Measurements from ENCODE around the gene ZNF385B.

Gene ZNF385B

GRCh38 chr2:179417436-179417949 lies 443.9 kb downstream of the ZNF385B start:
- H3K4me1 Mint-ChIP-seq = no peaks in the 10 kb centered on the region

GRCh38 chr2:179412112-179412511 lies 449.3 kb downstream of the ZNF385B start:
- no peak overlapping the region for H3K27ac Mint-ChIP-seq
- TF ChIP-seq CTCF (IDR thresholded peaks at IDR 0.05; ENCODE audit: unreplicated experiment in 3 of 3) = no peak
- H3K4me3 Mint-ChIP-seq = no peak overlapping the region
- H3K36me3 Mint-ChIP-seq (ENCODE audit: low read depth) = no peaks in the 10 kb centered on the region
- no peaks in the 10 kb centered on the region for H3K27me3 Mint-ChIP-seq (ENCODE audit: low read depth)
- H3K9me3 Mint-ChIP-seq = peaks cover 3% of the 10 kb centered on the region
- peaks cover 5% of the 10 kb centered on the region for H3K4me1 Mint-ChIP-seq

More at GRCh38 chr2:179417436-179417949, 443.9 kb downstream of the ZNF385B start:
- Mint-ChIP-seq H3K36me3 (ENCODE audit: low read depth) (no peaks in the 10 kb centered on the region), H3K9me3 (peaks cover 3% of the 10 kb centered on the region), H3K27ac (no peak overlapping the region), H3K4me3 (no peak overlapping the region), H3K27me3 (ENCODE audit: low read depth) (no peaks in the 10 kb centered on the region)
- no peak for TF ChIP-seq CTCF (IDR thresholded peaks at IDR 0.05; ENCODE audit: unreplicated experiment in 3 of 3)

- H3K4me3 Mint-ChIP-seq = no peak overlapping the region
- H3K36me3 Mint-ChIP-seq (ENCODE audit: low read depth) = no peaks in the 10 kb centered on the region
- H3K27ac Mint-ChIP-seq = no peak overlapping the region
- no peaks in the 10 kb centered on the region for H3K27me3 Mint-ChIP-seq (ENCODE audit: low read depth)
- peak; percentile 70 to 72 (median 72) for TF ChIP-seq CTCF (IDR thresholded peaks at IDR 0.05; ENCODE audit: unreplicated experiment in 3 of 3)
- peaks cover 5% of the 10 kb centered on the region for H3K4me1 Mint-ChIP-seq
- peaks cover 3% of the 10 kb centered on the region for H3K9me3 Mint-ChIP-seq
Observed at GRCh38 chr2:179410552-179411356, 450.7 kb downstream of the ZNF385B start.

GRCh38 chr2:179403624-179404023 lies 457.8 kb downstream of the ZNF385B start:
- no peaks in the 10 kb centered on the region for H3K4me1 Mint-ChIP-seq
- H3K9me3 Mint-ChIP-seq = no peaks in the 10 kb centered on the region
- no peaks in the 10 kb centered on the region for H3K36me3 Mint-ChIP-seq (ENCODE audit: low read depth)
- no peak overlapping the region for H3K27ac Mint-ChIP-seq
- TF ChIP-seq CTCF (IDR thresholded peaks at IDR 0.05; ENCODE audit: unreplicated experiment in 3 of 3) = no peak
- H3K4me3 Mint-ChIP-seq = no peak overlapping the region
- no peaks in the 10 kb centered on the region for H3K27me3 Mint-ChIP-seq (ENCODE audit: low read depth)

- H3K9me3 Mint-ChIP-seq = peaks cover 3% of the 10 kb centered on the region
- no peak overlapping the region for H3K27ac Mint-ChIP-seq
- H3K4me1 Mint-ChIP-seq = no peaks in the 10 kb centered on the region
- no peak overlapping the region for H3K4me3 Mint-ChIP-seq
- no peak for TF ChIP-seq CTCF (IDR thresholded peaks at IDR 0.05; ENCODE audit: unreplicated experiment in 3 of 3)
- no peaks in the 10 kb centered on the region for H3K36me3 Mint-ChIP-seq (ENCODE audit: low read depth)
- H3K27me3 Mint-ChIP-seq (ENCODE audit: low read depth) = no peaks in the 10 kb centered on the region
Observed at GRCh38 chr2:179393481-179393880, 467.9 kb downstream of the ZNF385B start.
